HEK293 (cell line): Measurements from ENCODE around the gene TMEM176B.

Source experiments
- CTCF ChIA-PET: fragments of 350-600 bp; formaldehyde crosslinking; extraction: SDS; loops from one replicate; lab custom pipeline; 2021; ENCODE audit warnings: antibody characterized with exemption; lab: Yijun Ruan, JAX
- POLR2A ChIA-PET: fragments of 300-600 bp; formaldehyde crosslinking; extraction: SDS; loops from one replicate; lab custom pipeline; 2020; ENCODE audit warnings: antibody characterized with exemption, inconsistent platforms; lab: Yijun Ruan, JAX
- H3K27ac ChIP-seq: fragments of 200-500 bp; sonication (Bioruptor generic); 2 replicates; pipeline ENCODE4 v1.5.1; 2014; ENCODE audit warnings: low read depth, low read length, control low read depth, inconsistent platforms; ENCODE audit errors: extremely low read depth
- H3K36me3 ChIP-seq, 2 experiments: fragments of 200-500 bp in 1 of 2; sonication (Bioruptor generic) in 1 of 2; 1 replicate in 1 of 2; 2 replicates in 1 of 2; pipeline ENCODE4 v1.5.1; 2014 to 2017; ENCODE audit warnings: inconsistent platforms in 2 of 2, low read length in 2 of 2; ENCODE audit not compliant: control insufficient read depth in 2 of 2, insufficient read depth in 1 of 2
- H3K4me1 ChIP-seq: fragments of 200-500 bp; sonication (Bioruptor generic); 2 replicates; pipeline ENCODE4 v1.5.1; 2014; ENCODE audit warnings: mild to moderate bottlenecking, low read length, inconsistent platforms; ENCODE audit not compliant: control insufficient read depth, insufficient read depth
- H3K4me3 ChIP-seq: 2 replicates; pipeline ENCODE4 v1.5.1; 2011; ENCODE audit warnings: low read depth, mild to moderate bottlenecking, control low read depth, low read length, moderate library complexity
- H3K9me3 ChIP-seq: fragments of 200-500 bp; sonication (Bioruptor generic); 2 replicates; pipeline ENCODE4 v1.5.1; 2014; ENCODE audit warnings: low read depth, low read length, inconsistent platforms; ENCODE audit not compliant: control insufficient read depth, insufficient read depth
- ATF2 ChIP-seq: fragments of 450-650 bp; formaldehyde crosslinking; IDR thresholded peaks from 2 replicates; pipeline ENCODE4 v1.5.1; 2016; ENCODE audit warnings: missing biosample characterization, missing genetic modification characterization, low read depth
- GLI2 ChIP-seq: fragments of 450-650 bp; formaldehyde crosslinking; IDR thresholded peaks from 2 replicates; pipeline ENCODE4; 2017; ENCODE audit warnings: missing biosample characterization, missing genetic modification characterization, low read depth, borderline replicate concordance
- KLF7 ChIP-seq: fragments of 450-650 bp; formaldehyde crosslinking; IDR thresholded peaks from 2 replicates; pipeline ENCODE4 v1.5.1; 2016; ENCODE audit warnings: missing biosample characterization, missing genetic modification characterization, borderline replicate concordance
- MYNN ChIP-seq: fragments of 450-650 bp; formaldehyde crosslinking; IDR thresholded peaks from 2 replicates; pipeline ENCODE4 v1.5.1; 2016; ENCODE audit warnings: missing biosample characterization, missing genetic modification characterization, borderline replicate concordance
- PBX3 ChIP-seq: sonication (generic); formaldehyde crosslinking; IDR thresholded peaks from 2 replicates; pipeline ENCODE4 v1.8.1; 2022; ENCODE audit warnings: mild to moderate bottlenecking, moderate library complexity, missing genetic modification reagents
- REPIN1 ChIP-seq: fragments of 450-650 bp; formaldehyde crosslinking; IDR thresholded peaks from 2 replicates; pipeline ENCODE4 v1.5.1; 2017; ENCODE audit warnings: missing biosample characterization, missing genetic modification characterization, low read depth
- SETDB1 ChIP-seq: IDR thresholded peaks from one replicate; pipeline ENCODE4 v1.6.1; 2017; ENCODE audit warnings: mild to moderate bottlenecking, low read length, moderate library complexity, mixed read lengths; ENCODE audit not compliant: insufficient read length
- WT1 ChIP-seq: fragments of 450-650 bp; formaldehyde crosslinking; IDR thresholded peaks from 2 replicates; pipeline ENCODE4 v1.5.1; 2016; ENCODE audit warnings: missing biosample characterization, missing genetic modification characterization
- ZBTB20 ChIP-seq: fragments of 450-650 bp; formaldehyde crosslinking; IDR thresholded peaks from 2 replicates; pipeline ENCODE4 v1.5.1; 2016; ENCODE audit warnings: missing biosample characterization, missing genetic modification characterization
- ZBTB26 ChIP-seq: fragments of 450-650 bp; formaldehyde crosslinking; optimal IDR thresholded peaks from 2 replicates; pipeline ENCODE3; 2016; ENCODE audit warnings: missing biosample characterization, mild to moderate bottlenecking, missing genetic modification characterization
- ZFP41 ChIP-seq: fragments of 450-650 bp; formaldehyde crosslinking; IDR thresholded peaks from 2 replicates; pipeline ENCODE4 v1.5.1; 2016; ENCODE audit warnings: missing biosample characterization, missing genetic modification characterization, borderline replicate concordance
- ZIC2 ChIP-seq: fragments of 450-650 bp; formaldehyde crosslinking; IDR thresholded peaks from 2 replicates; pipeline ENCODE4 v1.5.1; 2016; ENCODE audit warnings: missing biosample characterization, missing genetic modification characterization
- ZNF155 ChIP-seq: fragments of 450-650 bp; formaldehyde crosslinking; IDR thresholded peaks from 2 replicates; pipeline ENCODE4 v1.5.1; 2016; ENCODE audit warnings: missing biosample characterization, missing genetic modification characterization
- ZNF23 ChIP-seq: fragments of 450-650 bp; formaldehyde crosslinking; IDR thresholded peaks from 2 replicates; pipeline ENCODE4 v1.5.1; 2016; ENCODE audit warnings: missing biosample characterization, missing genetic modification characterization, borderline replicate concordance
- ZNF302 ChIP-seq: fragments of 450-650 bp; formaldehyde crosslinking; IDR thresholded peaks from 2 replicates; pipeline ENCODE4 v1.5.1; 2016; ENCODE audit warnings: missing biosample characterization, missing genetic modification characterization, low read depth
- ZNF433 ChIP-seq: fragments of 450-650 bp; formaldehyde crosslinking; IDR thresholded peaks from 2 replicates; pipeline ENCODE4 v1.5.1; 2016; ENCODE audit warnings: missing biosample characterization, missing genetic modification characterization, low read depth
- ZNF473 ChIP-seq: fragments of 450-650 bp; formaldehyde crosslinking; IDR thresholded peaks from 2 replicates; pipeline ENCODE4 v1.5.1; 2017; ENCODE audit warnings: missing biosample characterization, missing genetic modification characterization
- ZNF48 ChIP-seq: fragments of 450-650 bp; formaldehyde crosslinking; IDR thresholded peaks from 2 replicates; pipeline ENCODE4 v1.5.1; 2016; ENCODE audit warnings: missing biosample characterization, missing genetic modification characterization
- ZNF561 ChIP-seq: fragments of 450-650 bp; IDR thresholded peaks from 2 replicates; pipeline ENCODE4 v1.5.1; 2018; ENCODE audit warnings: missing biosample characterization, missing genetic modification characterization, borderline replicate concordance
- ZNF621 ChIP-seq: fragments of 450-650 bp; formaldehyde crosslinking; IDR thresholded peaks from 2 replicates; pipeline ENCODE4 v1.5.1; 2017; ENCODE audit warnings: missing biosample characterization, missing genetic modification characterization
- ZNF629 ChIP-seq: fragments of 450-650 bp; formaldehyde crosslinking; IDR thresholded peaks from 2 replicates; pipeline ENCODE4 v1.5.1; 2017; ENCODE audit warnings: missing biosample characterization, missing genetic modification characterization
- ZSCAN16 ChIP-seq: fragments of 450-650 bp; formaldehyde crosslinking; IDR thresholded peaks from 2 replicates; pipeline ENCODE4 v1.5.1; 2016; ENCODE audit warnings: missing biosample characterization, missing genetic modification characterization
- ZSCAN5A ChIP-seq: fragments of 450-650 bp; formaldehyde crosslinking; IDR thresholded peaks from 2 replicates; pipeline ENCODE4 v1.5.1; 2016; ENCODE audit warnings: missing biosample characterization, missing genetic modification characterization
- TF ChIP-seq, protein P1 (sequence below): fragments of 450-650 bp; formaldehyde crosslinking; IDR thresholded peaks from 2 replicates; pipeline ENCODE4 v1.5.1; 2016; ENCODE audit warnings: missing biosample characterization, missing genetic modification characterization
- TF ChIP-seq, protein P2 (sequence below): fragments of 450-650 bp; IDR thresholded peaks from 2 replicates; pipeline ENCODE4 v1.5.1; 2018; ENCODE audit warnings: missing biosample characterization, mild to moderate bottlenecking, missing genetic modification characterization

The TMEM176B gene

GRCh38 chr7:150820148-150820547 lies 20.0 kb upstream of the TMEM176B start (continued):
- TF ChIP-seq PBX3 (CRISPR knock-in tag), result no peak

GRCh38 chr7:150818971-150819370 lies 18.8 kb upstream of the TMEM176B start:
- ChIA-PET CTCF (interaction anchor here (1.0 to 1.8 kb wide), 2 partner anchors 40 to 79 kb away, joined by 4 to 6 read pairs; no protein-coding TSS in a partner anchor), POLR2A (no interaction called here)
- TF ChIP-seq ZNF433 (tag by site-specific recombination) (no peak), ZNF621 (tag by site-specific recombination) (no peak), ZNF155 (tag by site-specific recombination) (no peak), ZIC2 (no peak), ZFP41 (tag by site-specific recombination) (no peak), ZSCAN16 (no peak), ZNF629 (tag by site-specific recombination) (no peak), ZNF23 (tag by site-specific recombination) (no peak), SETDB1 (no peak), ATF2 (tag by site-specific recombination) (no peak)
- TF ChIP-seq, protein P1, sequence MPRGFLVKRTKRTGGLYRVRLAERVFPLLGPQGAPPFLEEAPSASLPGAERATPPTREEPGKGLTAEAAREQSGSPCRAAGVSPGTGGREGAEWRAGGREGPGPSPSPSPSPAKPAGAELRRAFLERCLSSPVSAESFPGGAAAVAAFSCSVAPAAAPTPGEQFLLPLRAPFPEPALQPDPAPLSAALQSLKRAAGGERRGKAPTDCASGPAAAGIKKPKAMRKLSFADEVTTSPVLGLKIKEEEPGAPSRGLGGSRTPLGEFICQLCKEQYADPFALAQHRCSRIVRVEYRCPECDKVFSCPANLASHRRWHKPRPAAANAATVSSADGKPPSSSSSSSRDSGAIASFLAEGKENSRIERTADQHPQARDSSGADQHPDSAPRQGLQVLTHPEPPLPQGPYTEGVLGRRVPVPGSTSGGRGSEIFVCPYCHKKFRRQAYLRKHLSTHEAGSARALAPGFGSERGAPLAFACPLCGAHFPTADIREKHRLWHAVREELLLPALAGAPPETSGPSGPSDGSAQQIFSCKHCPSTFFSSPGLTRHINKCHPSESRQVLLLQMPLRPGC (tag by site-specific recombination), result no peak
- no peaks in the 10 kb centered on the region for H3K4me1 ChIP-seq
- H3K9me3 ChIP-seq, result no peaks in the 10 kb centered on the region
- no peak overlapping the region for H3K27ac ChIP-seq
- H3K36me3 ChIP-seq, result no peaks in the 10 kb centered on the region
- H3K4me3 ChIP-seq, result no peak overlapping the region

- H3K4me3 ChIP-seq, result no peak overlapping the region
- H3K36me3 ChIP-seq, result no peaks in the 10 kb centered on the region
- ChIA-PET CTCF (interaction anchor here (0.6 to 2.0 kb wide), 5 partner anchors 16 to 263 kb away, joined by 3 to 5 read pairs (median 3); no protein-coding TSS in a partner anchor), POLR2A (no interaction called here)
- no peak overlapping the region for H3K27ac ChIP-seq
- H3K9me3 ChIP-seq, result no peaks in the 10 kb centered on the region
- H3K4me1 ChIP-seq, result no peaks in the 10 kb centered on the region
- TF ChIP-seq GLI2 (tag by site-specific recombination) (no peak), ZBTB20 (tag by site-specific recombination) (no peak), KLF7 (no peak), ZNF48 (tag by site-specific recombination) (no peak), ZBTB26 (tag by site-specific recombination) (no peak), REPIN1 (no peak), ZSCAN5A (tag by site-specific recombination) (no peak), WT1 (tag by site-specific recombination) (no peak), ZNF302 (tag by site-specific recombination) (no peak), ZNF561 (tag by site-specific recombination) (no peak), ZNF23 (tag by site-specific recombination) (no peak), ZNF473 (no peak), MYNN (tag by site-specific recombination) (no peak)
- TF ChIP-seq, protein P2, sequence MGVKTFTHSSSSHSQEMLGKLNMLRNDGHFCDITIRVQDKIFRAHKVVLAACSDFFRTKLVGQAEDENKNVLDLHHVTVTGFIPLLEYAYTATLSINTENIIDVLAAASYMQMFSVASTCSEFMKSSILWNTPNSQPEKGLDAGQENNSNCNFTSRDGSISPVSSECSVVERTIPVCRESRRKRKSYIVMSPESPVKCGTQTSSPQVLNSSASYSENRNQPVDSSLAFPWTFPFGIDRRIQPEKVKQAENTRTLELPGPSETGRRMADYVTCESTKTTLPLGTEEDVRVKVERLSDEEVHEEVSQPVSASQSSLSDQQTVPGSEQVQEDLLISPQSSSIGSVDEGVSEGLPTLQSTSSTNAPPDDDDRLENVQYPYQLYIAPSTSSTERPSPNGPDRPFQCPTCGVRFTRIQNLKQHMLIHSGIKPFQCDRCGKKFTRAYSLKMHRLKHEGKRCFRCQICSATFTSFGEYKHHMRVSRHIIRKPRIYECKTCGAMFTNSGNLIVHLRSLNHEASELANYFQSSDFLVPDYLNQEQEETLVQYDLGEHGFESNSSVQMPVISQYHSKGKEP (tag by site-specific recombination), result no peak
These were observed 14.3 kb upstream of the TMEM176B start for GRCh38 chr7:150814328-150815001.
